ENCODE results near the gene RIC1. TPM values are rescaled to one million over a fixed set of nuclear protein-coding genes. Genes with fewer than 3 reads are reported as not detected.

Gene RIC1
- total and polyA plus RNA-seq, 12 donors = 3.6 to 33.1 (median 17.9) TPM

DNA sequence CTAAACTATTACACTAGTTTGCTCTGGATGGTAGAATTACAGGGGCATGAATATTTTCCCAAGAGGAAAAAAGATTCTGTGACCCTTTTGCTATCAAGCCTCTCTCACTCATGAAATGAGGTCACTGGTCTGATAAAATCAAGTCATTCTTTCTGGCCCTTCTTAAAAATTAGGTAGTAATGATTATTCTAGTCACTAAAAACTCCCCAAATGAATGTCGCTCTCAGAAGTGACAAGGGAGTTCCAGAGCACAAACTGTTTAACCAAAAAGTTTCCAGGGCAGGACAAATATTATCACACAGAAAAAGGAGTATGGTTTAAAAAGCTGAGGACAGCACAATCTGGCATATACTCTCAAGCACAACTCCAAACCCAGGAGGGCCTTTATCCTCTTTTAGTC is 191.5 kb downstream of the RIC1 start:
- peaks cover 0 to 26% of the 10 kb centered on the region in 2 donors for H3K36me3 ChIP-seq (replicated peaks in 1 of 2)
- H3K4me3 ChIP-seq = no peak overlapping the region
- peaks cover 16 to 25% of the 10 kb centered on the region in 2 donors for H3K4me1 ChIP-seq (replicated peaks in 1 of 2)
- no peak for DNase-seq
- 30 to 55% (median 47%) methylated on average over 1 of the region's 1 CpG for WGBS, 4 donors
- no peaks in the 10 kb centered on the region for H3K9me3 ChIP-seq (replicated peaks in 1 of 3)
- intact Hi-C loops (cut with DNase I) = no loop called here
- no peaks in the 10 kb centered on the region for H3K27me3 ChIP-seq
- no peak for TF ChIP-seq POLR2A (IDR thresholded peaks at IDR 0.05)
- TF ChIP-seq, protein P1, sequence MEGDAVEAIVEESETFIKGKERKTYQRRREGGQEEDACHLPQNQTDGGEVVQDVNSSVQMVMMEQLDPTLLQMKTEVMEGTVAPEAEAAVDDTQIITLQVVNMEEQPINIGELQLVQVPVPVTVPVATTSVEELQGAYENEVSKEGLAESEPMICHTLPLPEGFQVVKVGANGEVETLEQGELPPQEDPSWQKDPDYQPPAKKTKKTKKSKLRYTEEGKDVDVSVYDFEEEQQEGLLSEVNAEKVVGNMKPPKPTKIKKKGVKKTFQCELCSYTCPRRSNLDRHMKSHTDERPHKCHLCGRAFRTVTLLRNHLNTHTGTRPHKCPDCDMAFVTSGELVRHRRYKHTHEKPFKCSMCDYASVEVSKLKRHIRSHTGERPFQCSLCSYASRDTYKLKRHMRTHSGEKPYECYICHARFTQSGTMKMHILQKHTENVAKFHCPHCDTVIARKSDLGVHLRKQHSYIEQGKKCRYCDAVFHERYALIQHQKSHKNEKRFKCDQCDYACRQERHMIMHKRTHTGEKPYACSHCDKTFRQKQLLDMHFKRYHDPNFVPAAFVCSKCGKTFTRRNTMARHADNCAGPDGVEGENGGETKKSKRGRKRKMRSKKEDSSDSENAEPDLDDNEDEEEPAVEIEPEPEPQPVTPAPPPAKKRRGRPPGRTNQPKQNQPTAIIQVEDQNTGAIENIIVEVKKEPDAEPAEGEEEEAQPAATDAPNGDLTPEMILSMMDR (IDR thresholded peaks at IDR 0.05) = no peak
- H3K27ac ChIP-seq = peak overlapping the region in 4 of 5 donors; percentile 23 to 62 (median 44)

DNA sequence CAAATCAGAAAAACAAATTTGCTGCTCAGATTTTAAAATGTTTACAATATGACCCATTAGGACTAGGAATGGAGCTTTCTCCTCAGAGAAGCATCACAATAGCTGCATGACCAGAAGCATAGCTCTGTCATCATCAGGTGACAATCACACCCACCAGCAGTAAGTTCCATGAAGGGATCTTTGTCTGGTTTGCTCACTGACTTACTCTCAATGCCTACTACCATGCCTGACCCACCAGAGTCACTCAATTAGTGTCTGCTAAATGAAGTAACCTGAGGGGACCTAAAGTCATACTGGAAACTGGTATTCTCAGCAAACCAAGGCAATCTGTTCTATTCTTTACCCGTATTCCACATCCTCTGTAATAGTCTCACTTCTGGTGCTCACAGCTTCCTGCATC is 196.3 kb downstream of the RIC1 start:
- 54 to 83% (median 71%) methylated on average over 1 of the region's 1 CpG for WGBS, 4 donors
- TF ChIP-seq POLR2A (IDR thresholded peaks at IDR 0.05) = no peak
- TF ChIP-seq, protein P1 (IDR thresholded peaks at IDR 0.05) = no peak
- intact Hi-C loops (cut with DNase I) = no loop called here
- Histone ChIP-seq H3K9me3 (replicated peaks in 1 of 3) (no peaks in the 10 kb centered on the region), H3K4me1 (replicated peaks in 1 of 2) (peaks cover 3 to 27% of the 10 kb centered on the region in 2 donors), H3K4me3 (no peak overlapping the region), H3K36me3 (replicated peaks in 1 of 2) (peaks cover 0 to 26% of the 10 kb centered on the region in 2 donors), H3K27me3 (no peaks in the 10 kb centered on the region), H3K27ac (peak overlapping the region in 2 of 5 donors; percentile 24 to 44)
- no peak for DNase-seq

Other genes with a start within 250 kb of the RIC1 start
- gene PLGRKT, start 191.2 kb upstream of the RIC1 start, total RNA-seq = 10 to 100 TPM; 15.8 to 32.0 (median 22.0) TPM
- gene PLGRKT, start 191.2 kb upstream of the RIC1 start, polyA plus RNA-seq = 10 to 100 TPM in 1 of 3 donors, 1 to 10 TPM in 2; 7.2 to 25.2 (median 7.2) TPM
- gene CD274, start 178.6 kb upstream of the RIC1 start, total RNA-seq = 1 to 10 TPM in 8 of 9 donors, under 1 TPM in 1; 0.66 to 5.8 (median 2.1) TPM
- 1 to 10 TPM in 2 of 3 donors, under 1 TPM in 1; 0.98 to 2.1 (median 1.1) TPM for gene CD274, start 178.6 kb upstream of the RIC1 start, polyA plus RNA-seq
- gene PDCD1LG2, start 118.6 kb upstream of the RIC1 start, total RNA-seq = 1 to 10 TPM in 7 of 9 donors, under 1 TPM in 2; 0.17 to 5.5 (median 1.6) TPM
- gene PDCD1LG2, start 118.6 kb upstream of the RIC1 start, polyA plus RNA-seq = under 1 TPM; 0.40 to 0.97 (median 0.72) TPM
- gene ERMP1, start 204.0 kb downstream of the RIC1 start, total RNA-seq = 100 to 1,000 TPM in 2 of 9 donors, 10 to 100 TPM in 7; 26.9 to 120 (median 41.9) TPM
- gene ERMP1, start 204.0 kb downstream of the RIC1 start, polyA plus RNA-seq = 10 to 100 TPM in 1 of 3 donors, 1 to 10 TPM in 2; 6.0 to 73.1 (median 6.4) TPM

All from adrenal gland (tissue), 12 donors.